K562 (cell line): ENCODE results near the gene GPSM3. TPM values are rescaled to one million over a fixed set of nuclear protein-coding genes. Genes with fewer than 3 reads are reported as not detected.

Experiments
- ATAC-seq: fragments of 200-7000 bp; cut with Tn5 transposase; 3 replicates; pipeline ENCODE4 v1.9.1; 2020; ENCODE audit warnings: moderate library complexity
- BruUV-seq: library from RNA; stranded (reverse); fragments of 400-500 nt; replicated peaks from 2 replicates; lab custom pipeline; 2021; lab: Mats Ljungman, UMichigan
- CTCF ChIA-PET: fragments of 300-600 bp; formaldehyde crosslinking; extraction: SDS; loops from one replicate; lab custom pipeline; 2021; ENCODE audit warnings: low intra/inter-chr PET ratio; lab: Yijun Ruan, JAX
- POLR2A ChIA-PET: fragments of 300-600, 350-650 bp; sonication (Branson Sonifier 250); formaldehyde crosslinking; extraction: SDS; loops from one replicate; lab custom pipeline; 2021; ENCODE audit warnings: antibody characterized with exemption, inconsistent platforms; lab: Yijun Ruan, JAX
- DNase-seq, 4 experiments: peaks; one replicate each; pipeline versions ENCODE4 v3.0.0 to v3.0.0-alpha.2; 2011 to 2018; ENCODE audit warnings: low spot score in 3 of 4, mixed read lengths in 3 of 4; ENCODE audit errors: extremely low read depth in 1 of 4
- FAIRE-seq: peaks from 2 replicates; lab custom pipeline; 2011; peaks lifted over from hg19 to GRCh38; lab: Jason Lieb, UNC
- H2AFZ ChIP-seq: 2 replicates; pipeline ENCODE4 v1.6.0; 2011; ENCODE audit warnings: low read depth, low read length, control low read depth, inconsistent platforms
- H3K27ac ChIP-seq: fragments of 200-600 bp; 3 replicates; pipeline ENCODE4 v1.8.0; 2011; ENCODE audit warnings: low read depth, mild to moderate bottlenecking, control low read depth, inconsistent platforms, low read length, moderate library complexity, mixed read lengths; ENCODE audit errors: extremely low read depth
- H3K27me3 ChIP-seq, 2 experiments: fragments of 300-600 bp in 1 of 2; 2 replicates in 1 of 2; 3 replicates in 1 of 2; pipeline versions ENCODE4 v1.6.0 to v1.8.0; 2011; ENCODE audit warnings: inconsistent platforms in 2 of 2, low read length in 2 of 2, mild to moderate bottlenecking in 1 of 2, mixed read lengths in 1 of 2, moderate library complexity in 1 of 2; ENCODE audit not compliant: control insufficient read depth in 2 of 2, insufficient read depth in 2 of 2
- H3K36me3 ChIP-seq: fragments of 300-600 bp; 3 replicates; pipeline ENCODE4 v1.8.0; 2011; ENCODE audit warnings: mild to moderate bottlenecking, low read length, inconsistent platforms; ENCODE audit not compliant: control insufficient read depth, insufficient read depth
- H3K4me1 ChIP-seq, 2 experiments: fragments of 200-600 bp in 1 of 2; replicated peaks in 1 of 2; 2 replicates in 1 of 2; 3 replicates in 1 of 2; pipeline versions ENCODE4 v1.5.1 to v1.8.0; 2011; ENCODE audit warnings: inconsistent platforms in 2 of 2, low read length in 2 of 2, mild to moderate bottlenecking in 1 of 2, mixed read lengths in 1 of 2, moderate library complexity in 1 of 2; ENCODE audit not compliant: control insufficient read depth in 2 of 2, insufficient read depth in 2 of 2
- H3K4me2 ChIP-seq: 2 replicates; pipeline ENCODE4 v1.6.1; 2011; ENCODE audit warnings: low read length, control low read depth, inconsistent platforms, mixed read lengths; ENCODE audit not compliant: insufficient read depth
- H3K4me3 ChIP-seq: fragments of 200-600 bp; sonication (generic), shearing (Covaris generic); 2 replicates; pipeline ENCODE4 v1.5.1; 2016; ENCODE audit warnings: control low read depth, inconsistent platforms
- H3K79me2 ChIP-seq: fragments of 200-600 bp; 3 replicates; pipeline ENCODE4 v1.8.0; 2011; ENCODE audit warnings: low read length, inconsistent platforms; ENCODE audit not compliant: control insufficient read depth, insufficient read depth
- H3K9ac ChIP-seq, 2 experiments: 2 replicates each; pipeline versions ENCODE4 v1.6.0 to v1.6.1; 2011; ENCODE audit warnings: low read depth in 2 of 2, low read length in 2 of 2, control low read depth in 1 of 2, inconsistent platforms in 1 of 2, mild to moderate bottlenecking in 1 of 2, mixed read lengths in 1 of 2; ENCODE audit not compliant: insufficient read depth in 1 of 2
- H3K9me1 ChIP-seq: one replicate; pipeline ENCODE4 v1.6.0; 2011; ENCODE audit warnings: inconsistent platforms, mild to moderate bottlenecking, low read length, moderate library complexity; ENCODE audit not compliant: control insufficient read depth, insufficient read depth
- H3K9me3 ChIP-seq: replicated peaks from 2 replicates; pipeline ENCODE4 v1.5.1; 2011; ENCODE audit warnings: low read depth, low read length, inconsistent platforms; ENCODE audit not compliant: control insufficient read depth, insufficient read depth
- H4K20me1 ChIP-seq: replicated peaks from 2 replicates; pipeline ENCODE4 v1.6.1; 2011; ENCODE audit warnings: low read length, inconsistent platforms, mixed read lengths; ENCODE audit not compliant: control insufficient read depth, insufficient read depth
- MED1 ChIP-seq: sonication (generic); formaldehyde crosslinking; IDR thresholded peaks from 2 replicates; pipeline ENCODE4 v1.8.1; 2023; ENCODE audit warnings: missing genetic modification reagents, borderline replicate concordance
- NCOA4 ChIP-seq: fragments of 450-650 bp; IDR thresholded peaks from 2 replicates; pipeline ENCODE4 v1.6.1; 2018; ENCODE audit warnings: mild to moderate bottlenecking; ENCODE audit not compliant: partially characterized antibody
- ZNF239 ChIP-seq: fragments of 250-450 bp; sonication (Bioruptor Pico); IDR thresholded peaks from 2 replicates; pipeline ENCODE4 v1.4.0; 2020; ENCODE audit warnings: mild to moderate bottlenecking
- ZNF57 ChIP-seq: fragments of 450-650 bp; formaldehyde crosslinking; IDR thresholded peaks from 2 replicates; pipeline ENCODE4 v1.4.0; 2020; ENCODE audit warnings: mild to moderate bottlenecking, moderate library complexity
- WGBS: fragments of 100-300 bp; shearing (Covaris generic); methylation state at CpG from one replicate; pipeline ENCODE4 v1.1.6; 2016; ENCODE audit warnings: low coverage, mixed read lengths; ENCODE audit not compliant: insufficient coverage; ENCODE audit errors: missing lambda C conversion rate; 5-methylcytosine and 5-hydroxymethylcytosine counted together
- in situ Hi-C: fragments of 300-500 bp; cut with MboI; formaldehyde crosslinking; loops from 4 replicates; pipeline ENCODE4 v1.15.0; 2018; ENCODE audit warnings: inconsistent platforms, mixed read lengths
- intact Hi-C: fragments of 100-400 bp; cut with micrococcal nuclease; formaldehyde crosslinking; loops from 2 replicates; pipeline ENCODE4 v1.14.2; 2022
- polyA plus RNA-seq, 8 experiments: library from polyadenylated mRNA; depleted of rRNA in 4 of 8; stranded (reverse) in 5 of 8; unstranded in 3 of 8; fragments of >200 nt; fragmentation: Nextera tagmentation in 2 of 8; fragmentation: Illumina TruSeq in 1 of 8; extraction: Ambion mirVana in 2 of 8; extraction: Trizol in 1 of 8; gene quantifications; 2 replicates each; pipeline versions ENCODE4 v1.2.1 to v1.2.3, GENCODE V29; 2011 to 2014; ENCODE audit warnings: inconsistent platforms in 1 of 8, missing spikeins in 1 of 8
- total RNA-seq, 7 experiments: library from RNA; depleted of rRNA in 6 of 7; stranded (reverse); fragments of >200 nt in 6 of 7; fragmentation: Illumina TruSeq in 2 of 7; extraction: Trizol in 2 of 7; gene quantifications; 2 replicates each; pipeline versions ENCODE4 v1.2.1 to v1.2.3, GENCODE V29; 2011 to 2021; ENCODE audit warnings: low replicate concordance in 1 of 7
- TF ChIP-seq, protein P1 (sequence below): fragments of 450-650 bp; formaldehyde crosslinking; IDR thresholded peaks from 2 replicates; pipeline ENCODE4 v1.4.0; 2020; ENCODE audit warnings: mild to moderate bottlenecking, moderate library complexity

The GPSM3 gene
- total and polyA plus RNA-seq, 9 of the 15 experiments (the other 6 are each of a cell fraction or from before 2014, with no cell fraction given), result 5.3 to 42.6 (median 24.4) TPM

DNA sequence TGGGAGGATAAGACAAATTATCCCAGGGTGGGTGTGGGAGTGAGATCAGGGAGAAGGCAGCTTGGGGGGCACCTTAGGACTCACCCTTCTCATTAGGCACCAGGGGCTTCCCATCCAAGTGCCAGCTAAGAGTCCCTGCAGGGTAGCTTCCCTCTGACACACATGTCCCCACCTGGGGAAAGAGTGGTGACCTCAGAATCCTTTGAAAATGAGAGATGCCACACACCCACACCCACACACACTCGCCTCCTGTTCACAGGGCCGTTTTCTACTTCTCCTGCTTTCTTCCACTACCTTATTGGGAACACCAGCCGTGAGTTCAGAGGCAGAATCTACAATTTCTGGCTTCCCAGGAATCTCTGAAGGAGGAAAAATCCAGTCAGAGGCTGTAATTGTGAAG is 9.4 kb downstream of the GPSM3 start:
- Histone ChIP-seq H3K9ac (peak overlapping the region; percentile 7 to 82; a peak in 2 of 4 replicates), H4K20me1 (no peaks in the 10 kb centered on the region), H3K27ac (peak overlapping the region; percentile 56; the same call in 2 of the 3 replicates), H3K9me1 (peaks cover 7% of the 10 kb centered on the region), H3K79me2 (peaks cover 58% of the 10 kb centered on the region), H3K4me3 (no peak overlapping the region), H3K27me3 (no peaks in the 10 kb centered on the region), H3K4me1 (peaks cover 56 to 58% of the 10 kb centered on the region in 2 experiments), H3K9me3 (no peaks in the 10 kb centered on the region), H2AFZ (no peak overlapping the region), H3K4me2 (no peak overlapping the region), H3K36me3 (peaks cover 75% of the 10 kb centered on the region; the same call in 2 of the 3 replicates)
- ChIA-PET CTCF (no interaction called here), POLR2A (interaction anchor here (0.6 to 1.9 kb wide), 6 partner anchors 10 to 231 kb away, joined by 3 to 20 read pairs (median 5); partner anchors contain the start of genes ATF6B, FKBPL and GPSM3)
- WGBS, result 87% methylated on average over 3 of the region's 3 CpGs
- ATAC-seq, result no peak
- no peak for DNase-seq
- no peak for TF ChIP-seq MED1
- TF ChIP-seq NCOA4, result no peak
- no peak for TF ChIP-seq ZNF57
- no peak for TF ChIP-seq ZNF239 (CRISPR knock-in tag)
- TF ChIP-seq, protein P1, sequence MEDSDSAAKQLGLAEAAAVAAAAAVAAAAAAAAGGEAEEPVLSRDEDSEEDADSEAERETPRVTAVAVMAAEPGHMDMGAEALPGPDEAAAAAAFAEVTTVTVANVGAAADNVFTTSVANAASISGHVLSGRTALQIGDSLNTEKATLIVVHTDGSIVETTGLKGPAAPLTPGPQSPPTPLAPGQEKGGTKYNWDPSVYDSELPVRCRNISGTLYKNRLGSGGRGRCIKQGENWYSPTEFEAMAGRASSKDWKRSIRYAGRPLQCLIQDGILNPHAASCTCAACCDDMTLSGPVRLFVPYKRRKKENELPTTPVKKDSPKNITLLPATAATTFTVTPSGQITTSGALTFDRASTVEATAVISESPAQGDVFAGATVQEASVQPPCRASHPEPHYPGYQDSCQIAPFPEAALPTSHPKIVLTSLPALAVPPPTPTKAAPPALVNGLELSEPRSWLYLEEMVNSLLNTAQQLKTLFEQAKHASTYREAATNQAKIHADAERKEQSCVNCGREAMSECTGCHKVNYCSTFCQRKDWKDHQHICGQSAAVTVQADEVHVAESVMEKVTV (CRISPR knock-in tag), result no peak
- no TSS peak for BruUV-seq
- intact Hi-C loops, result no loop called here
- in situ Hi-C loops, result no loop called here
- no peak for FAIRE-seq
